Gastrocnemius medialis (tissue), 4 donors: Measurements from ENCODE around the gene NRG3.

Experiments used
- CTCF ChIP-seq, 5 experiments: fragments of 450-650 bp in 3 of 5; fragments of 200-600 bp in 2 of 5; sonication (generic) in 2 of 5; IDR thresholded peaks in 4 of 5; conservative IDR thresholded peaks in 1 of 5; 1 replicate in 4 of 5; 2 replicates in 1 of 5; pipeline ENCODE4 v1.5.1; 2016 to 2019; ENCODE audit warnings: antibody characterized with exemption in 5 of 5, mild to moderate bottlenecking in 3 of 5, moderate library complexity in 3 of 5
- POLR2A ChIP-seq, 2 donors: fragments of 450-650 bp; IDR thresholded peaks; one replicate each; pipeline ENCODE4 v1.6.1; 2017; ENCODE audit warnings: antibody characterized with exemption in 2 of 2, mild to moderate bottlenecking in 2 of 2, moderate library complexity in 2 of 2

GRCh38 chr10:82492647-82493046, 617.7 kb downstream of the NRG3 start:
- TF ChIP-seq POLR2A (IDR thresholded peaks at IDR 0.05) (no peak), CTCF (IDR thresholded peaks at IDR 0.05 in 4 of 5, conservative IDR thresholded peaks at IDR 0.05 in 1 of 5) (no peak)
